HG02938 (cell line): ENCODE results near the gene PRRC1.

Experiments used
- ATAC-seq: cut with Tn5 transposase; IDR thresholded peaks from one replicate; pipeline ENCODE4 v1.9.1; 2021; ENCODE audit warnings: mild to moderate bottlenecking, moderate library complexity; ENCODE audit not compliant: unreplicated experiment

The PRRC1 gene

DNA sequence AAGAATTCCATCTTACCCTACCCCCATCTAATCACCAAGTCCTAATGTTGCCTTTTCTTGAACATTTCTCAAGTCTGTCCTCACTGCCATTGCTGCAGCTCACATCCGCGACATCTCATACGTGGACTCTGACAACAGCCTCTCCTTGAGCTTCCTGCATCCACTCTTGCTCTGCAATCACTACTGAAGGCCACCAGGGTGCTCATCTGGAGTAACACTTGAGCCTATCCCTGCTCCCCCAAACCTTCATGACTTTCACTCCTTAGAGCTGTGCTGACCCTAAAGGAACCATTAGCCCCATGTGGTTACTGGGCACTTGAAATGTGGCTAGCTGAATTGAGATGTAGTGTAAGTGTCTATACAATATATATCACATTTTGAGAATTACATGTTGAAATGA, 85.0 kb downstream of the PRRC1 start:
- no peak for ATAC-seq

DNA sequence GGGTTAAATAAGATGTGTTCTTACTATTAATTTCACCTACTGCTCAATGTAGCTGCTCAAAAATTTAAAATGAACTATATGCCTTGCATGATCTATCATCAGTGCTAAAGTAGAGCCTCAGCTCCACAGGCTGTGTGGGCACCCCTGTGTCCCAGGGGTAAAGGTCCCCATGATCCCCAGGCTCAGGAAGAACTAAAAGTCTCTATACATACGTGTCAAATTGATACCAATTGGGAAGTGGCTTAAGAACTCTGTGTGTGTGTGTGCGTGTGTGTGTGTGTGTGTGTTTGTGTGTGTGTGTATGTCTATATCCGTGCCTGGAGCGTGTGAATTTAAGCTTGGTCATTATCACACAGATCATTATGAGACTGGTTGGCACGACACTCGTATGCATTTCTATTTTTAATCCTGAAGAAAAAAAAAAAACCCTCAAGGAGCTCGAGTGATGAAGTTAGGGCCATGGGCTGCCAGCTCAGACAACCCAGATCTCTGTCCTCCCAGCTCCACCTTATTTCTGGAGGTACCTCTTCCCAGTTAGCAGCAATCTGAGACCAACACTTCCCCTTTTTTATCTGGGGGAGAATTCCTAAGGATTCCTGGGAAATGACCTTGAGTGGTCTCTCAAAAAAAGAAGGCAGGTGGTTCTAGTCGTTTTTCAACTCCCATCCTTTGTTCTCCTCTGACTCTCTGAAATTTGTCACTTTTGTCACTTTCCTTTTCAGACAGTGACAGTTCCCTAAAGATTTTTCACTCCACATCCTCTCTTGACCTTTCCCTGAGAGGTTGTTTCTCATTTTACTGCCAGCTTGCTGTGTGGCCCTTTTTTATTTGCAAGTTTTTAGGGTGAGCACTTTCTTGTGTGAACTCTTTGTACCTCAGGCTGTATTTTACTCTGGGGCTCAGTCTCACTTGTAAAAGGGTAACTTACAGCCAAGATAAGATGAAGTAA, 85.7 kb downstream of the PRRC1 start:
- no peak for ATAC-seq
